GM21529 (cell line): Measurements from ENCODE around the gene RGS21.
"Not testable (repeated sequence)": the region's sequence is repeated elsewhere in the genome, so short reads cannot be mapped to it uniquely, and the experiment has no call there.

ENCODE experiments used
- ATAC-seq: cut with Tn5 transposase; IDR thresholded peaks from one replicate; pipeline ENCODE4 v1.9.1; 2021; ENCODE audit not compliant: unreplicated experiment

The RGS21 gene, protein sequence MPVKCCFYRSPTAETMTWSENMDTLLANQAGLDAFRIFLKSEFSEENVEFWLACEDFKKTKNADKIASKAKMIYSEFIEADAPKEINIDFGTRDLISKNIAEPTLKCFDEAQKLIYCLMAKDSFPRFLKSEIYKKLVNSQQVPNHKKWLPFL

DNA sequence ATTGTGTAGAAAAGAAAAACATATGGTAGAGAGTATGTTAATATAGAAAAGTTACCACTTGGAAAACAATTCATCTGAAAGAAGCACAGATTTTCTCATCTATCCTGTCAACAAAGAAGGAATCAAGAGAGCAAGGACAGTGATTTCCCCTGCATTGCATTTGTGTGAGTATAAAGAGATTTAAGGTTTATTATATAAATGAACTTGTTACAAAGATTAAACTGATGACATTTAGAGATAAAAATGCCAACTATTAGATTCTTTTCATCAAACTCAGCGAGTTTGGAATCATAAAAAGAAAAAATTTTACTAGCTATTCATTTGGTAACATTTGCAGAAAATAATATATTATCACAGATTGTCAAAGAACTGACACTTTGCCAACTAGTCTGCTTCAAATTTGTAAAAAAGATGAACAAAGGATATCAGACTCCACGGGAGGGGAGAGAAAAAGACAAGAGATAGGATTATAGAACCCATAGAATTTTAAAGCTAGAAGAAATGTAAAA, at the start of gene RGS21:
TSS of gene RGS21 (plus strand) at position 51 of the 509 bp plus-strand sequence. CDS start 26,045 bp downstream, outside the sequence.
- no peak for ATAC-seq

DNA sequence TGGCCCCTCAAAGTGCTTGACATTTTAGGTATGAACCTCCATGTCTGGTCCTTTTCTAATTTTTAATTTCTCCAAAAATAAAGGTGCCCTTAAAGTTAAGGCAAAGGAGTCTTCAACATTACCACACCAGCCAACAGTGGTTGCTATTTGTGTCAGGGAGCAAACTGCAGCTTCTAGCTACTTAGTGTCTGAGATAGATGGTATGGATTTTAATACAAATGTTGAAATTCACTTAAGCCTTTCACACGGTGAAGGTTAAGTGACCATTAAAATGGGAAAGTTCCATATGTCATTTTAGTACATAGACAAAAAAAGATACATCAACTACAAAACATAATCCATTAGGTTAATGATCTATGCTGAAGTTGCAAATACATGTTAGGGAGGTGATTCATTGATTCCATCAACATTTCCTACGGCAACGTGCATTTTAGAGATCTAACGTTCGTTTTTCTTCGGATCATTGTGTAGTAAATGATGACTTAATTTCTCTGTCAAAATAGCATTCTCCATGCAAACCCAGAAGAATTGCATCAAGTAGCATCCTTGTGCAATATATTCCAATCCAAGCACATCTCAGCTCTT, 48.2 kb upstream of the RGS21 start:
- ATAC-seq, result no peak

DNA sequence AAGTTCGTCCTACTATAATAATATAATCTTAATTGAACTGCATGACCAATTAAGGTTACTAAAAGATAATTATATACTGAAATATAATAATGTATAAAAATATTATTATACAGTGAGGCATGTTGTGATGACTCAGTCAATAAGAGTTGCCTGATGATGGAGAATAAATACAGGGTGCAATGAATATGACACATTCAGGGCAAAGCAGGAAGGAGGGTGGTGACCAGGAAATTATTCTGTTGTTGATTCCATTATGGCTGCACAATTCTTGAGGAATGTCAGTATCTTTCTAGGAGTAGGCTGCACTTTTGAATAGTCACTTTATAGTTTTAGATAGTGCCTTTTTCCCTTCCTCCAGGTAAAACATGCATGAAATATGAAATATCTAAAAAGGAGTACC, 46.4 kb upstream of the RGS21 start:
- no peak for ATAC-seq

DNA sequence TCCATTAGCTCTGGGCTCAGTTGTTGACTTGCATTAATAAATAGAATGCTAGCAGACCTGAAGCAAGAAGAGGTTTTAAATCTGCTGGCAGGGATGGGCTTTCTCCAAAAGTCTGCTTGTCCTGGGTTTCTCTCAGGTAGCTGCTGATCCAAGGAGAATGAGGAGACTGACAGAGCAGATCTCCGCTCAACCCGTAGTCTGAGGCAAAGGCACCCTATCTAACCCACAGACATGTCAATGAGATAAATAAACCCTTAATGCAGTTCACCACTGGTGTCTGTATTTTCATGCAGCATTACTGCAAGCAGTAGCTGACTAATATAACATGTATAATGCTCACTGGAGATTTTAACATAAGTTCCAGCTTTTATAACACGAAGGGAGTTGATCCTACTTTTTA, 44.1 kb upstream of the RGS21 start:
- no peak for ATAC-seq

DNA sequence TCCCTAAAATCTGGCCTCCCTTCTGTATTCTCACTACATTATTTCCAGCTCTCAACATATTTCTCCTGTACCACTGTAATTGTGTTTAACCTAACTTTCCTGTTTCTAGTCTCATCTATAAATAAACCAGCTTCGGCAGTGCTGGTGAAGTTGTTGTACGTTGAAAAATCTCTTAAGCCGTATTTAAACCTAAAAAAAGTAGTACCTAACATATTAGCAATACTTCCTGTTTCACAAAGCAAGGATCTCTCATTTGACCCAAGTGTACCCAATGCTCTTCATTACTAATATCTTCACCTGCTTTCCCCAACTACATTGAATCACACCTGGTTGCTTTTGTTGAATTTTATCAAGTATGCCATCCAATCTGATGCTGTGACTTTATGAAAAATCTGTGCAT, 42.2 kb upstream of the RGS21 start:
- no peak for ATAC-seq

DNA sequence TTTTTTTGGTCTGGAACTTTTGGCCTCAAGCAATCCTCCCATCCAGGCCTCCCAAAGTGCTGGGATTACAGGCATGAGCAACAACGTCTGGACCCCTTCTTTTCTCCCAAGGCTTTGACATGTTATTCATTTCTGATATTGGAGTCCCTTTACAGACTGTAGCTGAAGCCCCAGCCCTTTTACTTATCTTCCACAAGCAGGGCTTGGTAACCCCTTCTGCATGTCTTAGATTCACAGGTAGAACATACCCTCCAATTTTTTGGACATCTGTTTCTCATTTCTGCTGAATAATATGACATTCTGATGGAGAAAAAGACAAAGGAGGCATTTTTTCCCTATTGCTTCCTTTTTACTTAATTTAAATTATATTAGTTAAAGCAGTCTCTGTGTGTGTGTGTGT, 39.2 kb upstream of the RGS21 start:
- no peak for ATAC-seq

DNA sequence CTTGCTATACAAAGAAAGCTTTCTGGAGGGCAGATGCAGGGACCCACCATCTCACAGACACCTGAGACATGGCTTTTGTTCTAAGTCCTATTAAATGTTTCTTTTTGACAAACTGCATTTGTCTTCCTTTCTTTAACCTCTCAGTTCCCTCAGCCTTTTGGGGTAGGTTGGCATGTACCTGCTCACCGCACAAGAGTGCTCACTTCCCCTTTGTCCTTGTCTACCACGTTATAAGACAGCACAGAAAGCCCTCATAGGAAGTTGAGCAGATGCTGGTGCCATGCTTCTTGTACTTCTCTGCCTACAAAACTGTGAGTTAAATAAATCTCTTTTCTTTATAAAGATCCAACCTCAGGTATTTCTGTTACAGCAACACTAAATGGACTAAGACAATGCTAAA, 31.9 kb upstream of the RGS21 start:
- no peak for ATAC-seq

DNA sequence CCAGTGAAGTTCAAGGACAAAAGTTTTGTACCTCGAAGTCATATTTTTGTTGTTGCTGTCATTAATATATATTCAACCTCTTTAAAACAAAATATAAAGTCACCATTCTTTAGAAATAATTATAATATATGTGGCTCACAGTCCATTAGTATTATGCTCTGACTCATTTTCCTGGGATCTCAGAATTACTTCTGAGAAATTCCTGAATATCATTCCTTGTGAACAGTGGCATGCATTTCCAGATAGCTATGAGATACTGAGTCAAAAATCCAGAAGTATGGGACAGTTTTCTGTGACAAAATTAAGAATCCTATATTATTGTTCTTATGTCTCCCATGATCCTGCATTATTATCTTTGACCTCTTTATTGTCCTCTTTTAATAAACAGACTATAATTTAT, 13.8 kb upstream of the RGS21 start:
- no peak for ATAC-seq

DNA sequence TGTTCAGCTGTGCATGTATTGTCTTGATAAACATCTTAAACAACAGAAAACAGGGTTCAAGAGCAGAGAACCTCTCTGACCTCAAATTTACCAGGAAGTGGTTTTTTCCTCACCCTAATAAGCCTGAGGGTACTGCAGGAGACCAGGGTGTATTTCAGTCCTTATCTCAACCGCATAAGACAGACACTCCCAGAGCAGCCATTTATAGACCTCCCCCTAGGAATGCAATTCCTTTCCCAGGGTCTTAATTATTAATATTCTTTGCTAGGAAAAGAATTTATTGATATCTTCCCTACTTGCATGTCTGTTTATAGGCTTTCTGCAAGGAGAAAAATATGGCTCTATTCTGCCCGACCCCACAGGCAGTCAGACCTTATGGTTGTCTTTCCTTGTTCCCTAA, 8.5 kb upstream of the RGS21 start:
- not testable (repeated sequence) for ATAC-seq

DNA sequence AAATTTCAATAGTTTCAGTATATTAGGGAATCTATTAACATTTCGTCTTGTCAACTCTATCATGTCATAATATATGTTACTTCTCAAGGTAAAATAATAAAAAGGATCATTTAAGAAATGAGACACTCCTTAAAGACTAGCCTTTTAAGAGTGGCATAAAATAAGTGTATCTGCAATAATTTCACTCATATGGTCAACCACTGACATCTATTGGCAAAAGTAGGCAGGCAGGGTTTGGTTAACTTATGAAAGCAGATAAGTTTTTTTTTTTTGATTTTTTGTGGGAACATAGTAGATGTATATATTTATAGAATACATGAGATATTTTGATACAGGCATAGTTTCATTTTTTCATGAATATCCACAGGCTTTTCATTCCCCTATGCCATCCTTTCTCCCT, 5.5 kb upstream of the RGS21 start:
- no peak for ATAC-seq

DNA sequence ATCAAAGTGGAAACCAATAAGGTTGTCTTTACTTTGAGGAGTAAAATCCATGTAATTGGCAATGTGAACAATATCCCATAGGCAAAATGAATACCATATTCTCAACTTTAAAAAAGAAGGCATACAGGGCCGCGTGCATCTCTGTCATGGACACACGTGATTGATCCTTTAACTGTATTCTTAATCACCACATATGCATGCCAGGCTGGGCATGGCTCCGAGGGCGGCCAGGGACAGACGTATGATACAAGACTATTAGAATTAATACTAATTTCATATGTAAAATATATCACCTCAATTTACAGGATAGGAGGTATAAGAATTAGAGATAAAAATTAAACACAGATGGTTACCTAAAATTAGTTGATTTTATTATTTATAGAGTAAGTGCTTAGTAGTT, 11.2 kb downstream of the RGS21 start:
- no peak for ATAC-seq

DNA sequence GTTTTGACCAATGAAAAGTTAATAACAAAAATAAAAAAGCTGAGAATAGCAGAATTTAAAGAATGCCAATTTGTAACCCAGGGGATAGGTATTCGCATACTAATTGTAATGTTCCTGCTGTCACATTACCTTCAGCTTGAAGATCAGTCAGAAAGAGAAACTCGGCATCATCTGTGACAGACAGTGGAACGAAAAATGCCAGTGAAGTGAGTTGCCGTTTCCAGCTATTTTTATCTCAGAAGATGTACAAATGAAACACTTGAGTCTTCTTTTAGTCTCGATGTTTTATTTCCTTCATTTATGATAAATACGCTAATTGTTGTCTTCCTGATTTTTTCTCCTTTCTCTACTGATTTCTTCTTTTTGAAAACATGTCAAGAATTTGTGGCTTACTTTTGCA, 26.1 kb downstream of the RGS21 start:
- no peak for ATAC-seq

DNA sequence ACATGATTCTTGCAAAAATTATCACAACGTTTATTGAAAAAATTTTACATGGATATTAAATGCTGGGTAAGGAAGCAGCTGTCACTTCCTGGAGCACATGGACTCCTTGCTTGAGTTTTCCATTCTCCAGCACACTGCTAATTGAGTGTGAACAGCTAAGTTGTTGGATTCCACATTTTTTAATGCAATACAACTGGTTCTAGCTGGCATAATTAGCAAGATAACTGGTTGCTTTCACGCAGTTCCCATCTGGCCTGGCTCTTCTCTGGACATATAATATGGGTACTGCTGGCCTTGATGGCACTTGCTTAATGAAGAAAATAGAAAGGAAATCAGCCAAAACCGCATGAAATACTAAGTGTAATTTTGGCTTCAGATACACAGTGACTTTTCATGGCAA, 26.6 kb downstream of the RGS21 start:
- no peak for ATAC-seq

DNA sequence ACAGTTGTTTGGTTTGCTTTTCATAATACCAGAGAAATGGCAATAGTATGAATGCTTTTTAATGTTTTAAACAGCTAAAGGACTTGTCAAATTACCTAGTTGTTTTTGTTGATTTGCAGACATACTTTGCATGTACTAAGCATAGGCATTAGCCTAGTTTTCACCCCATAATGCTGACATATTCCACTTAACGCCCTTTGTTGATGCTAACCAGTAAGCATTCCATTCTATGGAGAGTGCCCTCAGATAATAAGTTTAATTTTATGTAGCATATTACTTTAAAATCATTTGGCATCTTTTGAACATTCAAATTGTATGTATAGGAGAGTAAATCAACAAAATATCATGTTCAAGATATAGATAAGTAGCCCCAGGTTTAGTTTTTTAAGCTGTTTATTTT, 32.5 kb downstream of the RGS21 start:
- ATAC-seq, result no peak

DNA sequence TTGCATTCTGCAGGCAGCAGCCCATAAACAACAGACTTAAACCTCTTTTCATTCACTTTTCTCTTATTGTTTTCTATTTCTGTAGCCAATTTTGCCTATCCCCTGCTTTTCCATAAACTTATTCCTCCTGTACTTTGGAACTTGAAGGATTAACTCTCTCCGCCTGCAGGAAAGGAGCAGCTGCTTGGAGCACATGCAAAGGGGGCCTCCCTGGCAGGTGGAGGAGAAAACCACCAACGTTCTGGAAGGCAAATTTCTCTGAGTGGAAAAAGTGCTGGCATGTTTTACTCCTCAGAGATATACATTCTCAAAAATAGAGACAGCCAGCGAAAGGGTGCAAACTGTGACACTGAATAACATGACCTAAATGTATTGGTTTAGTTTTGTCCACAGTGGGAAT, 33.6 kb downstream of the RGS21 start:
- no peak for ATAC-seq

DNA sequence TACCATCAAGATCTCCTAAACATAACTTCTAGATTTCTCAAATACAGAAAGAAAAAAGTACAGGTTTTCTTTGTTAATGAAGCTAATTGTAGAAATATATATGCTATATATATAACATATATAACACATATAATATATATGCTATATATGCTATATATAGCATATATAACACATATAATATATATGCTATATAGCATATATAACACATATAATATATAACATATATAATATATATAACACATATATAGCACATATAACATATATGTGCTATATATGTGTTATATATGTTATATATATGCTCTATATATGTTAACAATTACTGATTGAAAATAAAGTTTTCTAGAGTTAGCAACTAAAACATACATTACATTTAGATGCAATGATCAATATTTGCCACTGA, 34.8 kb downstream of the RGS21 start:
- ATAC-seq, result no peak

DNA sequence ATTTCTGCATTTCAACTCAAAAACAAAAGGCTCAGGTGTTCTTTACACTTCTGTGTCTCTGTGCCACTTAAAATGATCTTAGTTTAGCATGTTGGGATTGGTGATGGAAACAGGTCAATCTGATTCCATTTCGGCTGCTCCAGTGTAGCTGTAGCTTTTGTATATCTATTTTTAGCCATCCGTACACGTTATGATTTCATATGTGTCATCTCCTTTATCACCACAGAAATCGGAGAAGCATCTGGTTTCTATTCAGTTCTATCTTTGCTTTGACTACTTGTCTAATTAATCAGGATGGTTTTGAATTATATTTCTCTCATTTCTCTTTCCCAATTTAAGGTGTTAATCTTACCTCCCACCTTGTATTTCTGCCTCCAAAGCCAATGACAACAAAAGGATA, 41.1 kb downstream of the RGS21 start:
- no peak for ATAC-seq

DNA sequence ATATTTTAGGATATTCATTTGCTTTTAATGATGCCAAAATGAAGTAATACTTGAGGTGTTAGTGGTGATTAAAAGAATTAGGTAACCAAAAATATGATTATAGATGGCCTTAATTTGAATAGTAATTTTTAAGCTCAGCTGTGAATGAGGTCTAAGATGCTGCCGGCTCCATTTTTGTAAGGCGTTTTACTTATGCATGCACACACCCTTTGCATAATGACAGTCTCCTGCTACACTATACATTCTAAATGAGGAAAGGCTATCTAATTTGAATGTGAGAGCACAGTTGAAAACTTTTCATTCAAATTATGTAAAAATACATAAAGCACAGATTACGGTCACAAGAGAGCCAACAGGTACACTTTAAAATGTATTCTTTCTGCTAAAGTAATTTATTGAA, 41.6 kb downstream of the RGS21 start:
- ATAC-seq, result no peak

DNA sequence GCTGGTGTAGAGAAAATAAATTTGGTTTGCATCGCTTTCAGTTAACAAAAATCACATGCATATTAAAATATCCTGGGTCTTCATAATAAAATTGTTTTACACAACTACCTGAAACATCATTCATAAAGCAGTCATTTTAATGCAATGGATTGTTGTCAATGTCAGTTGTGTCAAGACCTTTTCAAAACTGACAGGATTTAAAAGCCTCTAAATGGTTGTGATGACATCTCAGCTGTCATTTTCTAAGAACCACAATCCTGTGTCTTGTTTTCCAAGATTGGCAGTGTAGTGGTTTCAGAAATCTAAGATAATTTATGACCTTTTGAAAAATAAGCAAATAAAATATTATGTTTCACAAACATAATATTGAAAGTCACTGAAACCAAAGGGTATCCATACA, 42.0 kb downstream of the RGS21 start:
- ATAC-seq, result no peak

DNA sequence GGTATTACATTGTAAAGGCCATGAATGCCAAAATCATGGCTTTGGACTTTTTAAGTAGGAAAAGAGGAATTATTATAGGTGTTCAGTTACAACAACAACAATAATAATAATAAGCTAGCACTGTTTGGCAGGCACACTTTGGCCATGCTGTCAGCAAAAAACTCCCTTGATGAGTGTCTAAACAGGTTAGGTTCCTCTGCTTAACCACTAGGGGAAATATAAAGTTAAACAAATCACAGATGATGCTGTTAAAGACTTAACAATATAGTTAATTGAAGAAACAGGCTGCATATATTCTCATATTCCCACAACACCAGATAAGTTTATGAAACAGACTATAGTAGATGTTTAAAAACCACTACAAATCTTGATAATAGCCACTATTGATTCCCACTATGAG, 46.4 kb downstream of the RGS21 start:
- ATAC-seq, result no peak

DNA sequence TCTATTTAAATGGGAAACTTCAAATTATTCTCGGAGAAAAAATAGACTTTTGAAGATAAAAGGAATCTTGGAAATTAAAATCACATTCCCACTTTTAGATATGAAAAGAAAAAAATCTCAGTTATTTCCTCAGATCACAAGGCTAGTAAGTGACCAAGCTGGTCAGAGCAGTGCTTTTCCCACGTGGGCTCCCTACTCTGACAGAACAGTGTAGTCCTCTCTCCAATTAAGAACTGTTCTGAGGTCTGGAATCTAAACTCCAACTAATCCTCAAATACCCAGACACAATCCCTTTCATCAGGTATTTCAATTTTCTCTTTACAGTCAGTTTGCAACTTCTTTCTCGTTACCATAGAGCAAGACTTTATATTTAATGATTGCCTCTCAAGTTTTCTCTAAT, 50.6 kb downstream of the RGS21 start:
- ATAC-seq, result no peak

DNA sequence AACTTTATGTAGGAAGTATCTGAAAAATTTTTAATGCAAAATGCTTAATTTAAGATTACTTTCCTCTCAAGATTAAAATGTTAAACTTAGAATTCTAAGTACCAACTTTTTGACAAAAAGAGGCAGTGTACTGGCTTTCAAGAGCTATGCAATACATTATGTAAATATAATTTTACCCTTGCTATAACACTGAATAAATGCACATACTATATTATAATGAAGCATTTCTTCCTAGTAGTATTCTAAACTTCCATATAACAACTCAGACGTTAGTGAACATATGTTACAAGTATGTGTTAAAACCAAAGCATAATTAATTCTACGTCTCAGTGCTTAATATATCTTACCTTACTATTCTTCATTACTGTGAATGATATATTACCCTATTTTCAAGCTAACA, 58.5 kb downstream of the RGS21 start:
- ATAC-seq, result no peak

DNA sequence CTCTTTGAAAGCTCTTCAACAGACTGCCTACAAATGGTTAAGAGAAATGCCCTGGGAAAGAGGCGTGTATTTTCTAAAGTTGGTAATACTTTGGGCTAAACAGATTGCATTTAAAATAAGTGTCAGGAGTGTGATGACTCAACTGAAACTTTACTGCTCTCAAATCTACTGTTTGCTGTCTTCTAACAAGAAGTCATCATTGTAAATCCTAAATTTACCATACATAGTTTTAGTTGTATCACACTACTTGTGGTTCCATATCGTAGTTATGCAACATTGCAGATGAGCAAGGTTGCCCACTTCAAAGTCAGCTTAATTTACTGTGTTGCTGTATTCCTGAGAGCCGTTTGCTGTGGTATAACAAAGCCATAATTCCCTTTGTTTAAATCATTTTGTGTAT, 59.6 kb downstream of the RGS21 start:
- ATAC-seq, result no peak
